Medulla oblongata (tissue), 1 donor: ENCODE results near the gene ARHGEF10L.

Source experiments
- DNase-seq: peaks from one replicate; pipeline ENCODE4 v3.0.0-alpha.2; 2015; ENCODE audit errors: extremely low spot score

ARHGEF10L gene

GRCh38 chr1:17673329-17674072 lies 134.0 kb downstream of the ARHGEF10L start:
- DNase-seq = peak; percentile 80

- no peak for DNase-seq
Observed at GRCh38 chr1:17674726-17675500, 135.4 kb downstream of the ARHGEF10L start.

DNA sequence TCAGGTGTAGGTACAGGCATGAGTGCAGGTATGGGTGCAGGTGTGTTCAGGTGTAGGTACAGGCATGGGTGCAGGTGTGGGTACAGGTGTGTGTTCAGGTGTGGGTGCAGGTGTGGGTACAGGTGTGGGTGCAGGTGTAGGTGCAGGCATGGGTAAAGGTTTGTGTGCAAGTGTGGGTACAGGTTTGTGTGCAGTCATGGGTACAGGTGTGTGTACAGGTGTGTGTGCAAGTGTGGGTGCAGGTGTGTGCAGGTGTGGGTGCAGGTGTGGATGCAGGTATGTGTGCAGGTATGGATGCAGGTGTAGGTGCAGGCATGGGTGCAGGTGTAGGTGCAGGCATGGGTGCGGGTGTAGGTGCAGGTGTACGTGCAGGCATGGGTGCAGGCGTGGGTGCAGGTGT lies 136.2 kb downstream of the ARHGEF10L start:
- no peak for DNase-seq

DNA sequence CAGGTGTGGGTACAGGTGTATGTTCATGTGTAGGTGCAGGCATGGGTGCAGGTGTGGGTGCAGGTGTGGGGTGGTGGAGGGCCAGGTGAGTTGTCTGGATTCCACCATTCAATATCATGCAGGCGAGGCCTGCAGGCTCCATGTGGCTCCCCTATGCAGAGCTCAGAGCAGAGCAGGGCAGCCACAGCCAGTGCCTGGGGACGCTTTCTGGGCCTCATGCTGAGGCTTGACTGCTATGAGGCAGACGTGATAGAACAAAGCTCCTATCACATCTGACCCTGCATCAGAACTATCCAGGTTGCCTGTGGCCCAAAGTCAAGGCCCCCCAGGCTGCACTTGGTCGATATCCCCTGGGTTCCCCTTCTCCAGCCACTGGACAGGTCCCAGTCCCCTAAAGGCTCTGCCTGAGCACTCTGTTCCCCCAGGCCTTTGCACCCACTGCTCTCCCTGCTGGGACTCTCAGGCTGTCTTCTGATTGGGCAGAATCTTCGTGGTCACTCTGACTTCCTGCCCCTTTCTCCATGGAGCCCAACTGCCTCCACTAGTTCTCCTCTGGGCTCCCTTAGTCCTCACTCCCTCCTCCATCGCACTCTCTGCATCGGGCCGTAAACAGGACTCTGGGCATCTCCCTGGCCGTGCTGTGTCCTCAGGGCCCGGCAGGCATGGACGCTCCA lies 137.0 kb downstream of the ARHGEF10L start:
- no peak for DNase-seq

GRCh38 chr1:17678011-17678410 lies 138.5 kb downstream of the ARHGEF10L start:
- no peak for DNase-seq

- DNase-seq = no peak
Observed at GRCh38 chr1:17679856-17680255, 140.4 kb downstream of the ARHGEF10L start.

DNA sequence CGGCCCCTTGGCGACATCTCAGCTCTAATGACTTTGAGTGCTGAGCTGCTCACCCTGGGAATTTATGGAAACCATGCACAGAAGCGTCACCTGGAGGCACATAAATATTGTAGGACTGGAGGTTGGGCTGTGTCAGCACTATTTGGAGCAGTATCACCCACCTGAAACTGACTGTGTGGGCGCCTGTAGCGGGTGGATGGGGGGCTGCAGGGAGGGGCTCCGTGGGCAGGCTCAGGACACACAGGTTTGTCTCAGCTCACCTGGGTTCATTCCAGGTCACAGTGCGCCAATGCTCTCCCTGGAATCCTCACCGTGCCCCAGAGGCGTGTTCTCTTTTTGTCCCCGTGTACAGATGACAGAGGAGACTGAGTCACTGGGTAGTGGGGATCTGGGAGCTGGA lies 140.8 kb downstream of the ARHGEF10L start:
- no peak for DNase-seq

DNA sequence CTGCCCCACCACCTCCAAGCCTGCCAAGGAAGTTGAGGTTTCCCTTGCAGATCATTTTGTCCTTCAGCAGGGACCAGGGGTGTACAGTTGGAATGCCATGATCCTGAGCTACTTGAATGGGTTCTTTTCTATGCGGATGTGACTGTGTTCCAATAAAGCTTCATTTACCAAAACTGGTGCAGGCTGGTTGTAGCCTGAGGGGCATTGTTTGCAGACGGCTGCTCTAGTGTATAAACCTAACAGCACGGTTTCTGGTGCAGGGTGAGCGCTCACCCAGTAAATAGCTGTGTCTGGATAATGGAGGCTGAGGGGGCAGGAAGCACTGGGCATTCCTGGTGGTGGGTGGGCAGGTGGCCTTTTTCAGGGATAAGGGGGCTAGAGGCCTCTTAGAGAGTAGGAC lies 142.9 kb downstream of the ARHGEF10L start:
- peak; percentile 34 for DNase-seq

DNA sequence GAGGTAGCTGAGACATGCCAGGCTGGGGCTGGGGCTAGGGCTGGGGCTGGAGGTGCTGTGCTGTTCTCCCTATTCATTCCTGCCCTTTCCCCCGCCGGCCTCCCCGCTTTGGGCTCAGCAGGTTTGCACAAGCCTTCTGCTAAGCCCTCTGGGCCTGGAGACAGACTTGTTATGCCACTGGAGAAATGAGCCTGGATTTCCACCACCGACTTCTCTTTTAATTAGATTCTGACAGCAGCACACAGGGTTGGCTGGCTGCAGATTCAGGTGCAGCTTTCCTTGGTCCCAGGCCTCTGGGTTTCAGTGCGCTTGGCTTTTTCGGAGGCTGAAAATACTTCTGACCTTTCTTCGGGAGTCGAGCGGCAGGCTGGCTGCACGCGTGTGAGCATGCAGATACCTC lies 144.1 kb downstream of the ARHGEF10L start:
- no peak for DNase-seq

DNA sequence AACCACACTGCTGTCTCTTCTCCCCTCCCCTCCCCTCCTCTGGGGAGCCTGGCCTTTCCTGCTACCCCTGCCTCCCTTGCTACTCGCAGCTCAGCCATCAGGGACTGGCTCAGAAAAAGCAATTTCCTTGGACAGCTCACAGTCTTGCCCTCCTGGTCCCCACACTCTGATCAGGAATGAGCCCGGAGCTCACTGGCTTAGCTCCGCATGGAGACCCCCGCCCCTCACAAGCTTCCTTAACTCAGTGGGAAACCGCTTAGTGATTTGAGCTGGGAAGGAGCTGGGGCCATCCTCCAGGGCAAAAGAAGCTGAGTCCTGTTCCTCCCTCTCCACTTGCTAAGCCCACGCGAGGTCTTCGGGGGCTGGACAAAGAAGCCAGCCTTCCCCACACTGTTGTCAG lies 145.3 kb downstream of the ARHGEF10L start:
- DNase-seq = no peak

DNA sequence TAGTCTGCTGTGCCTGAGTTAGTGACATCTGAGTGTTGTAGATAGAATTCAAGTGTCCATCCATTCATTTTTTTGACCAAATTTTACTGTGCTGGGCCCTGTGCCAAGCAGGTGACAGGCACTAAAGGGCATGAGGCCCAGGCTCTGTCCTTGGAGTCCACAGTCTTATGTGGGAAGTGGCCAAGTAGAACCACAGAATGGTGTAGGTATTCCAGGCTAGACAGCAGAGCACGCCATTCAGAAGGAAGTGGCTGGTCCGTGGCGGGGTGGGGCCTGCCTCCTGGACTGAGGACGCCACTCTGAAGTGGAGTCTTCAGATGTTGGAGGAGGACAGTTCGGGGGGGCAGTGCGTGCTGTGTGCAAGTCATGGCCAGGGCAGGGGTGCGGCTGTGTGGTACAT lies 146.8 kb downstream of the ARHGEF10L start:
- no peak for DNase-seq

DNA sequence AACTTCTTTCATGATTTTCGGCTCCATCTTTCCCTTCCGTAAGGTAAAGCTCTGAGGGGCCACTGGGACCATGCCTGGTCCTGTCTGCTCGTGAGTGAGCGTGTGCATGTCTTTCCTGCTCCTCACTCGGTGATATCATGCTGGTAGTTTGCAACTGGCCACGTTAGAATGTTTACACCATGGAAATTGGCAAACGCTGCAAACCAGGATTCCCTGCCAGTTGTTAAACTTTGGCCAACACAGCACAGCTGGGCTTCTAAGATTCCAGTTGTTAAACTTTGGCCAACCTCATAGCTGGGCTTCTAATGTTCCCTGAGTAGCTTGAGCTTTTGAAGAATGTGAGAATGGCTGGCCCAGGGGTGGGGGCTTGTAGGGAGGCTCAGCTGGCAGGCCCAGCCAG lies 147.6 kb downstream of the ARHGEF10L start:
- no peak for DNase-seq

- no peak for DNase-seq
Observed at GRCh38 chr1:17688217-17688810, 148.8 kb downstream of the ARHGEF10L start.

DNA sequence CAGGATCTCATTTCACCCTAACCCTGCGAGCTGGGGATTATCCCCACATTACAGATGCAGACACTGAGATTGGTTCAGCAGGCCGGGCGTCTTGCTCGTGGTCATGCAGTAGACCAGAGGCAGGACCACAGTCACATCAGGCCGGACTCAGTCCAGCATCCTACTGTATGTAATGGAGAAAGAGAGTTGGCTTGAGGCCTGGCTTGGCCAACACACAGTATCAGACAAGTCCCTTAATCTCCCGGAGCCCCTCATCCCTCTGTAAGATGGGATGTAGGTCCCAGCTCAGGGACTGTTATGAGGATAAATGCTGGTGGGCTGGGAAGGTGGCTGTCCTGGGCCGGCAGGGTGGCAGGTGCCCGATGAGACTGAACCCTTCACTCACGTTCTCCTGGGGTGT lies 149.5 kb downstream of the ARHGEF10L start:
- DNase-seq = no peak

DNA sequence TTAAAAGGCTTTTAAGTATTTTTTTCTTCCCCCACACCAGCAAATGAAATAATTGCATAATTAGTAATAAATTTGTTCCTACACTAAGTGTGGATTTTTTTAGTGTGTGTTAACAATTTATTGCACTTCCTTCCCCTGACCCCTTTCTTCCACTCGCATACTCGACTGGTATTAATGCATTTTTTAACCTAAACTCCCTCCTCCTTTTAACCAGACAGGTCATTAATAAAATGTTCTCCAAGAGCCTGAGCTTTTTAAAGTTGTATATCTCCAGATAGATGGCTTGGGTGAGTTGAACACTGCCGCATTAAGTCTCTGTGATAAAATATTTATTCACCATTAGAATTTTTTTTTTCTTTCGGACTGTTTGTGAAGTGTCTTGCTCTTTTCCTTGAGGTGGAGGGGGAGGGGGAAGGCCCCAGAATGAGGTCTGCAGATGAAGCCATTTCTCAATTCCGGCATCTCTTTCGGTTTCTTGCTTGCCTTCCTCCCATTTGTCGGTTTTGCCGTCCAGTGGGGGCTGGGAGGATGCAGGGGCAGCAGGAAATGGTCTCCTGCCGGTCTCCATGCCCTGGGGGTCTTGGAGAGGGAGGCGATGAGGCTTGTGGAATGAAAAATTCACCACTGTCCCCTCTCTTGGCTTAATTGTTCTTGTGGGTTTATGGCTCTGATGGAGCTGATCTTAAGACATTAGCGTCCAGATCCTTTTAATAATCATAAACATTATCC lies 151.6 kb downstream of the ARHGEF10L start:
- DNase-seq = no peak

DNA sequence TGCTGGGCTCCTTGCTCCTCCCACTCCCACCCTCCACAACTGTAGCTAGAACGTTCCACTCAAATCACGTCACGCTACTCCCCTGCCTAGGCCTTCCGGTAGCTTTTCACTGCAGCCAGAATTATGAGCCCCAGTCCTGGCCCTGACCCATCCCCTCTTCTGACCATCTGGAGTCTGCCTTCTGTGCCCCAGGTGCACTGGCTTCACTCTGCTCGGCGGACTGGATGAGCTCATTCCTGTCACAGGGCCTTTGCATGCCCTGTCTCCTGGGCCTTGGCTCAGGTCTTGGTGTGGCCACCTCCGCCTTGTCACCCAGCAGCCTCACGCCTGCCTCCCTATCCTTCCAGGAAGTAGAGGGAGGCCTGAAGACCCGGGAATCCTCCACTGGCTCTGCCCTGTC lies 153.1 kb downstream of the ARHGEF10L start:
- no peak for DNase-seq

GRCh38 chr1:17696417-17697301 lies 157.2 kb downstream of the ARHGEF10L start:
- peak; percentile 22 for DNase-seq

GRCh38 chr1:17697458-17697857 lies 158.0 kb downstream of the ARHGEF10L start:
- no peak for DNase-seq

GRCh38 chr1:17699581-17699980 lies 160.1 kb downstream of the ARHGEF10L start:
- no peak for DNase-seq

- DNase-seq = no peak
Observed at GRCh38 chr1:17700945-17701810, 161.7 kb downstream of the ARHGEF10L start.
